AG09319 (cell line): Measurements from ENCODE around the gene FADS1.

Experiments used
- DNase-seq: peaks from one replicate; pipeline ENCODE4 v3.0.0-alpha.2; 2010; ENCODE audit warnings: low read depth; ENCODE audit errors: extremely low read depth
- TF ChIP-seq, protein P1 (sequence below): IDR thresholded peaks from 2 replicates; pipeline ENCODE4 v1.5.1; 2011; ENCODE audit warnings: low read depth, mild to moderate bottlenecking, inconsistent platforms, low read length, moderate library complexity

Gene FADS1

DNA sequence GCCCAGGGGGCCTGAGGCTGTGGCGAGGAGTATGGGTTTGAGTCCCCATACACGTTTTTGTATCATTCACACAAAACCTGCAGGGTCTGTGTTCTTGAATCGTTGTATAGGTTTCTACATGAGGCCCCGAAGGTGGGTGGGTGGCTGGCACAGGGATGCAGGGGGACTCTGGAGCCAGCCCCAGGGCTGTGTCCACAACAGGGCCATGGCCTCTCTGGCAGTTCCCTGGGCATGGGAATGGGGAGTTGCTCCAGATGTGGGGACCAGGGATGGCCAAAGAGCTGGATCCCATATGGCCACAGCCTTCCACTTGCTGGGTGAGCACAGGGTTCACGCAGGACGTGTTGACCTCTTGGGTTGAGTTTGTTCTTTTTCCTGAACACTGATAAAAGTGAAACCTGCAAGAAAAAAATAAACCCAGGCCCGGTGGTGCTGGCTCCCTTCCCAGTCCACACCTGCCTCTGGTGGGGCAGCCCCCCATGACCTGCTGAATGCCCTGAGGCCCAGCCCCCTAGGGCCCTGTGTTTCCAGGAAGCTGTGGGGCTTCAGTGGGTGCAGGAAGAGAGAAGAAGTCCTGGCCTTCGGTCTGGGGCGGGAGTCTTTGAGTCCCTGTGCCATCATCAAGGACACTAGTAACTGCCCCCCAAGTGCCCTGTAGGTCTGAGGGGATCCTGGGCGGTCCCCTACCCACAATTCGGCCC lies 48.3 kb downstream of the FADS1 start:
- TF ChIP-seq, protein P1, sequence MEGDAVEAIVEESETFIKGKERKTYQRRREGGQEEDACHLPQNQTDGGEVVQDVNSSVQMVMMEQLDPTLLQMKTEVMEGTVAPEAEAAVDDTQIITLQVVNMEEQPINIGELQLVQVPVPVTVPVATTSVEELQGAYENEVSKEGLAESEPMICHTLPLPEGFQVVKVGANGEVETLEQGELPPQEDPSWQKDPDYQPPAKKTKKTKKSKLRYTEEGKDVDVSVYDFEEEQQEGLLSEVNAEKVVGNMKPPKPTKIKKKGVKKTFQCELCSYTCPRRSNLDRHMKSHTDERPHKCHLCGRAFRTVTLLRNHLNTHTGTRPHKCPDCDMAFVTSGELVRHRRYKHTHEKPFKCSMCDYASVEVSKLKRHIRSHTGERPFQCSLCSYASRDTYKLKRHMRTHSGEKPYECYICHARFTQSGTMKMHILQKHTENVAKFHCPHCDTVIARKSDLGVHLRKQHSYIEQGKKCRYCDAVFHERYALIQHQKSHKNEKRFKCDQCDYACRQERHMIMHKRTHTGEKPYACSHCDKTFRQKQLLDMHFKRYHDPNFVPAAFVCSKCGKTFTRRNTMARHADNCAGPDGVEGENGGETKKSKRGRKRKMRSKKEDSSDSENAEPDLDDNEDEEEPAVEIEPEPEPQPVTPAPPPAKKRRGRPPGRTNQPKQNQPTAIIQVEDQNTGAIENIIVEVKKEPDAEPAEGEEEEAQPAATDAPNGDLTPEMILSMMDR, result no peak
- DNase-seq, result no peak

DNA sequence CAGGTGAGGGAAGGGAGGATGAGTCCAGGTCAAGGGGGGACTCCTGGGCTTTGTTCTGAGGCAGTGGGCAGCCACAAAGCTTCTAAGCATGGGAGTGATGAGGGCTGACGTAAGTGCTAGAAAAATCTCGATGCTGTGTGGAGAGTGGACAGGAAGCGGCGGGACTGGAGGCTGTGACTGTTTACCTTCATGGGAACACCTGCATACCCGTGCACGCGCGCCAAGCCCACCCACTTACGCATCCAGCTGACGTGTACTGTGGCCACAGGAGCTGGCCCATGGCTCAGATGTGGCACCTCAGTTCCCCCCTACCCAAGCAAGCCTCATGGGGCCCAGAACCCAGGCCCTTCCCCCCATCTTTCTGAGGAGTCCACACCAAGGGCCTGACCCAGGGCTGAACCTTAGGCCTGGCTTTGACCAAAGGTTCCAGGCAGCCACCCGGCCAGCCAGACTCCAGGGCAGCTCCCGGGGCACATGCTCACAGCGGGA lies 50.4 kb downstream of the FADS1 start:
- TF ChIP-seq, protein P1, result no peak
- no peak for DNase-seq

DNA sequence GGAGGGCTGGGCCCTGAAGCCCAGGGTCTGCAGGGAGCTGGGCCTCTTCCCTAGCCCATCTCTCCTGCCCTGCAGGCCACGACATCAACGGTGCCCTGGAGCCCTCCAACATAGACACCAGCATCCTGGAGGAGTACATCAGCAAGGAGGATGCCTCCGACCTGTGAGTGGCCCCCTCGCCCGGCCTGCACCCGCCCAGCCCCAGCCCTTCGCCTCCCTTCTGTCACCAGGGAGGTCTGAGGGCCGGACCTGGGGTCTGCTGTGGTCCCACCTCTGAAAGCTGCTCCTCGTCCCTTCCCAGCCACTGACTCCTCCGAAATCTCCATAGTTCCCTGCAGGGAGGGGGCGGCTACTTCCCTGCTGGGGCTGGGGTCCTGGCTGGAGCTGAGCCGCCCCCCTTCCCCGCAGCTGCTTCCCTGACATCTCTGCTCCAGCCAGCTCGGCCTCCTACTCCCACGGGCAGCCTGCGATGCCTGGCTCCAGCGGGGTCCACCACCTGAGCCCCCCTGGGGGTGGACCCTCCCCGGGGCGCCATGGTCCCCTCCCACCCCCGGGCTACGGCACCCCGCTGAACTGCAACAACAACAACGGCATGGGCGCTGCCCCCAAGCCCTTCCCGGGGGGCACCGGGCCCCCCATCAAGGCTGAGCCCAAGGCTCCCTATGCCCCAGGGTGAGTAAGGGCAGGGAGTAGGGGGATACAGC lies 51.1 kb downstream of the FADS1 start:
- TF ChIP-seq, protein P1, result no peak
- DNase-seq, result no peak

DNA sequence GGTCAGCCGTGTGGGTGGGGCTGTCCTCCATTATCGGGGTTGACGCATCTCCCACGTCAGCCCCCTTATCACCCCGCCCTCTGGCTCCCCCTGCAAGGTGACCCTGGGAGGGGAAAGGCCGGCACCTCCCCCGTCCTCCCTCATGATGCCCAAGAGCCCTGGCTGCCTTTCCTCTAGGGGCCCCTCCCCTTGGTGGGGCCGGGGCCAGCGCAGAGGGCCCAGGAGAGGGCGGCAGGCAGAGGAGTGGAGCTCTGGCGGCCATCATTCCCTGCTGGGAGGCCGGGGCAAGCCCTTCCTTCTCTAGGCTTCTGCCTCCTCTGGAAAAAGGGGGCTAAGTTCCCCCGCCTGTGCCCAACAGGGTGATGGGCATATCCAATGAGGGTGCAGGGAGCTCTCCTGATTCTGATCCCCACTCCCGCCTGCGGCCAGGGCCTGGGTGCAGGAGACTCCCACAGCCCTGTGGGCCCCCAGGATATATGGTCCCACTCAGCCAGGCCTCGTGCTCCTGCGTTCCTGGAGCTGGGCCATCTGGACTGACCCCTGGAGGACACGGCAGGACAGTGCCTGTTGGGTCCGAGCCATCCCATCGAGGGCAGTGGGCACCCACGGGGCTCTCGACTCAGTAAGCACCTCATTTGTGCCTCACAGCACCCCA lies 52.1 kb downstream of the FADS1 start:
- TF ChIP-seq, protein P1, result no peak
- DNase-seq, result no peak

DNA sequence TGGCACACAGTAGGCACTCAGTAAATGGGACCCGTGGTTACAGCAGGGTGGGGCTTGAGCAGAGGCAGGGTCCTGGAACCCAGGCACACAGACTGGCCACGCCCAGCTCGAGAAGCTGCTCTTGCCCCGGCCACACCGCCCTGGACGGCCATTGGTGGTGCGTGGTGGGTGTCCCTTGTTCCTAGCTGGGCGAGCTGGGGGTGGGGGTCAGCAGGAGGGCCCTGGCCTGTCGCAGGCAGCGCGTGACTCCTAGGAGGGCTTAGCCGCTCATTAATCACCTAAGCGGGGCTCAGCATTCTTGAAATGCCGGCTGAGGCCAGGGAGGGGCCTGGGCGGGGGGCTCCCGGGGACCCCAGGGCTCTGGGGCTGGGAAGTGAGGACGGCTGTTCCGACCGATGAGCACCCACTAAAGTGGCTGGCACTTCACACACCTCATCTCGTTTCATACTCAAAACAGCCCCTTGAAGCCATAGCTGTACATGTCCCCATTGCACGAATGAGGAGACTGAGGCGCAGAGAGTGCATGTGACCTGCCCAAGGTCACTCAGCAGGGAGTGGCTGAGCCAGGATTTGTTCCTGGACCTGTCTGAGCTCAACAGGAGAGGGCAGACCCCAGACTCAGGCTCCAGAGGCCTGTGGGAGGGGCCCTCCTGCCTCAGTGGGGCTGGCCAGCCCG lies 52.7 kb downstream of the FADS1 start:
- TF ChIP-seq, protein P1, result no peak
- DNase-seq, result no peak

DNA sequence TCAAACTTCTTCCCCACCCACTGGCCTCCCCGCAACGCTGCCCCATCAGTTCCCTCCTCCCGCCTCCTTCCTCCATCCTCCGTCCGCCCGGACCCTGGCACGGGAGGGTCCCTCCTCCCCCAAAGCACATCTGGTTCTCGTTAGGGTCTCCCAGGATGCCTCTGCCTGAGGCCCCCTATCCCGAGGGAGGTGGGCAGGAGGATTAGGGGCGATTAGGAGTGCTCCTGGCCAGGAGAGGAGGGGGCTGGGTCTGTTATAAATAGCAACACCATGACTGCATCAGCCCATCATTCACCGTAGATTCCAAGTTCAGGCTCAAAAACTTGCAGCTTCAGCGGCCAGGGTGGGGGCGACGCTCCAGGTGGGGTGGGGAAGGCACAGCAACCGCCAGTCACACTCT lies 54.0 kb downstream of the FADS1 start:
- TF ChIP-seq, protein P1, result no peak
- no peak for DNase-seq
